ENCODE results near the gene ZCWPW1. TPM values are rescaled to one million over a fixed set of nuclear protein-coding genes. Genes with fewer than 3 reads are reported as not detected.

ZCWPW1 gene
- total RNA-seq, 1 donor from 2014 or later, result 6.1 TPM

DNA sequence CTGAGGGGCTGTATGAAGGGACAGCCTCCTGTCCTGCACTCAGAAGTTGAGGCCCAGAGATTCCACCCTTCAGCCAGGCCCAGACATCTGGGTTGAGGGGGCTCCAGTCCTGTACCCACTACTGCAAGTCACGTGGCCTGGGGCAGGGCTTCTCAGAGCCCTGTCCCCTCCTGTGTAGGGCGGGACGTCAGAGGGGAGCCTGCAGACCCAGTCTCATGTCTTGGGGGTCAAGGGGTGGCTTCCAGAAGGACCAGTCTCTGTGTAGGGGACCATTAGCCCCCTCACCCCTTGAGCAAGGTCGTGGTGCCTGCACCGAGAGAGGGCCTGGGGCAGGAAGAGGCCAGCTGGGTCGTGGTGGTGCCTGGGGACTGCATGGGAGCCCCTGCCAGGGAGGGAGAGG is 55.8 kb downstream of the ZCWPW1 start:
- Mint-ChIP-seq H3K4me1 (peaks cover 13% of the 10 kb centered on the region), H3K27me3 (ENCODE audit: low read depth) (no peaks in the 10 kb centered on the region), H3K27ac (no peak overlapping the region), H3K9me3 (no peaks in the 10 kb centered on the region), H3K36me3 (peaks cover under 1% of the 10 kb centered on the region), H3K4me3 (no peak overlapping the region)
- TF ChIP-seq, protein P1, sequence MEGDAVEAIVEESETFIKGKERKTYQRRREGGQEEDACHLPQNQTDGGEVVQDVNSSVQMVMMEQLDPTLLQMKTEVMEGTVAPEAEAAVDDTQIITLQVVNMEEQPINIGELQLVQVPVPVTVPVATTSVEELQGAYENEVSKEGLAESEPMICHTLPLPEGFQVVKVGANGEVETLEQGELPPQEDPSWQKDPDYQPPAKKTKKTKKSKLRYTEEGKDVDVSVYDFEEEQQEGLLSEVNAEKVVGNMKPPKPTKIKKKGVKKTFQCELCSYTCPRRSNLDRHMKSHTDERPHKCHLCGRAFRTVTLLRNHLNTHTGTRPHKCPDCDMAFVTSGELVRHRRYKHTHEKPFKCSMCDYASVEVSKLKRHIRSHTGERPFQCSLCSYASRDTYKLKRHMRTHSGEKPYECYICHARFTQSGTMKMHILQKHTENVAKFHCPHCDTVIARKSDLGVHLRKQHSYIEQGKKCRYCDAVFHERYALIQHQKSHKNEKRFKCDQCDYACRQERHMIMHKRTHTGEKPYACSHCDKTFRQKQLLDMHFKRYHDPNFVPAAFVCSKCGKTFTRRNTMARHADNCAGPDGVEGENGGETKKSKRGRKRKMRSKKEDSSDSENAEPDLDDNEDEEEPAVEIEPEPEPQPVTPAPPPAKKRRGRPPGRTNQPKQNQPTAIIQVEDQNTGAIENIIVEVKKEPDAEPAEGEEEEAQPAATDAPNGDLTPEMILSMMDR (IDR thresholded peaks at IDR 0.05; ENCODE audit: unreplicated experiment), result no peak
- no peak for DNase-seq (ENCODE audit: low spot score in 2 of 2, unreplicated experiment in 2 of 2)

DNA sequence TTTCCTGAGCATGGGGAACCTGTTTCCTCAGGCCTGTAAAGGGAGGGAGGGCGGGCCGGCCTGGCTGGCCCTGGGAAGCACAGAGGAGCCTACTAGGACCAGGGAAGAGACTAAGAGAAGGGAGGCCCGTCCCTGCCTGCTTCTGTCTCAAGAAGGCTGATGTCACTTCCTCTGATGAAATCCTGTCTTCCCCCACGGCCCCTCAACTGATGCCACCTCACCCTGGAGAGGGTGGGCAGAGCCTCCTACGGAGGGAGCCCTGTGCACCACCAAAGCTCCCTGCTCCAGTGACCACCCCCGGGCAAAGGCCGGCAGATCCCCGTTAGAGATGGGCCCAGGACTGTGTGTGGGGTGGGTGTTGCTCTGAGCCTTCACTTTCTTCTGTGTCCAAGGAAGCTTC is 56.2 kb downstream of the ZCWPW1 start:
- peaks cover 5% of the 10 kb centered on the region for H3K36me3 Mint-ChIP-seq
- H3K4me3 Mint-ChIP-seq, result no peak overlapping the region
- no peaks in the 10 kb centered on the region for H3K27me3 Mint-ChIP-seq (ENCODE audit: low read depth)
- TF ChIP-seq, protein P1 (IDR thresholded peaks at IDR 0.05; ENCODE audit: unreplicated experiment), result no peak
- H3K27ac Mint-ChIP-seq, result no peak overlapping the region
- H3K4me1 Mint-ChIP-seq, result peaks cover 13% of the 10 kb centered on the region
- no peaks in the 10 kb centered on the region for H3K9me3 Mint-ChIP-seq
- DNase-seq (ENCODE audit: low spot score in 2 of 2, unreplicated experiment in 2 of 2), result no peak

DNA sequence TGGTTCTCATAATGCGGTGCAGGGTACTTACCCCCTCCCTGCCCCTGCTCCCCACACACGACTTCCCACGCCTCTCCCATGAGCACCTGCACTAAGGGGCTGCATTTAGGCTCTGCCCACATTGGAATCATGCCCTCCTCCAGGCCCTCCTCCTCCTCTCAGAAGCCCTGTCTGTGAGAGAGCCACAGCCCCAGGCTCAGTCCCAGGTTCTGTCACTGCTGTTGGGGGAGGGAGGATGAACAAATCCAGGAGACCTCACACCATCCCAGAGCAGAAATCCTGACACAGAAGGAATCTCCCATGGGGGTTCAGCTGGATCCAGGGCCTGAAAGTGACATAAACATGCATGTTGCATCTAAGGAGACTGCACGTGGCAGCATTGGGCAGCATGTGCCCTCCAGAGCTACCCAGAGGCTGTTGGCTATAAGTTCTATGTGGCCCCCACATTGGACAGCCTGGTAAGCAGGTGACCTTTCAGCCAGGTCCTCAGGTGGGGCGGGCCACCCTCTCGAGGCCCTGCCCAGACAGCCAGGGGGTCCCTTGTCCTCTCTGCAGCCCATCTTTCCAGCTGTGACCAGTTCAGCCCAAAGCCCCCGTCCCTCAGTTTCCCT is 56.8 kb downstream of the ZCWPW1 start:
- peaks cover 6% of the 10 kb centered on the region for H3K36me3 Mint-ChIP-seq
- no peaks in the 10 kb centered on the region for H3K9me3 Mint-ChIP-seq
- no peak overlapping the region for H3K27ac Mint-ChIP-seq
- no peaks in the 10 kb centered on the region for H3K27me3 Mint-ChIP-seq (ENCODE audit: low read depth)
- TF ChIP-seq, protein P1 (IDR thresholded peaks at IDR 0.05; ENCODE audit: unreplicated experiment), result no peak
- H3K4me1 Mint-ChIP-seq, result peaks cover 13% of the 10 kb centered on the region
- no peak overlapping the region for H3K4me3 Mint-ChIP-seq
- DNase-seq (ENCODE audit: low spot score in 2 of 2, unreplicated experiment in 2 of 2), result no peak

DNA sequence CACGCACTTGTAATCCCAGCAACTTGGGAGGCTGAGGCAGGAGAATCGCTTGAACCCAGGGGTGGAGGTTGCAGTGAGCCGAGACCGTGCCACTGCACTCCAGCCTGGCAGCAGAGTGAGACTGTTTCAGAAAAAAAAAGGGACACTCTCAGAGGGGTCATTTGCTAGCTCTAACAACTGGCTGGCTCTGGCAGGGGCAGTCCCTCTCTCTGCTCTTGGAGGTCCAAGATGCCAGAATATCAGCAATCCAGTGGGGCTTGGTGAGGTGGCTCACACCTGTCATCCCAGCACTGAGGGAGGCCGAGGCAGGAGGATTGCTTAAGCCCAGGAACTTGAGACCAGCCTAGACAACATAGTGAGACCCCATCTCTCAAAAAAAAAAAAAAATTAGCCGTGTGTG is 57.8 kb downstream of the ZCWPW1 start:
- Mint-ChIP-seq H3K4me1 (peaks cover 8% of the 10 kb centered on the region), H3K4me3 (no peak overlapping the region), H3K27ac (no peak overlapping the region), H3K9me3 (no peaks in the 10 kb centered on the region), H3K36me3 (peaks cover 10% of the 10 kb centered on the region), H3K27me3 (ENCODE audit: low read depth) (no peaks in the 10 kb centered on the region)
- TF ChIP-seq, protein P1 (IDR thresholded peaks at IDR 0.05; ENCODE audit: unreplicated experiment), result no peak
- DNase-seq (ENCODE audit: low spot score in 2 of 2, unreplicated experiment in 2 of 2), result no peak

GRCh38 chr7:100370303-100370702 is 58.2 kb downstream of the ZCWPW1 start:
- TF ChIP-seq, protein P1 (IDR thresholded peaks at IDR 0.05; ENCODE audit: unreplicated experiment), result no peak
- no peak for DNase-seq (ENCODE audit: low spot score in 2 of 2, unreplicated experiment in 2 of 2)
- peaks cover 10% of the 10 kb centered on the region for H3K36me3 Mint-ChIP-seq
- no peaks in the 10 kb centered on the region for H3K27me3 Mint-ChIP-seq (ENCODE audit: low read depth)
- H3K4me1 Mint-ChIP-seq, result peaks cover 6% of the 10 kb centered on the region
- H3K27ac Mint-ChIP-seq, result no peak overlapping the region
- no peak overlapping the region for H3K4me3 Mint-ChIP-seq
- H3K9me3 Mint-ChIP-seq, result no peaks in the 10 kb centered on the region

DNA sequence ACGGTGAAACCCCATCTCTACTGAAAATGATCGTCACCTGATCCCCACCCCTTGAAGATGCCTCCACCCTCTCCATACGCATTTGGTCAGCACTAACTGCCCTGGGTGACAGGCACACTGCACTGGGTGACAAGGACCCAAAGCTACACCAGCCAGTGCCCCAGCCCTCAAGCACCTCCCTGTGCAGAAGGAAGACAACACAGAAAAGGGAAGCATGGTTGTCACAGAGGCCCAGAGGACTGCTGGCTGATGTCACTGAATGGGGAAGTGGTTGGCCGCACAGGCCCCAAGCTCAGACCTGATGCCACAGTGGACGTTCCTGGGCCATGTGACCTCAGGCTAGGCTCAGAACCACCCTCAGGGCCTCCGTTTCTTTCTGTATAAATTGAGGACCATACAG is 59.4 kb downstream of the ZCWPW1 start:
- peaks cover 17% of the 10 kb centered on the region for H3K36me3 Mint-ChIP-seq

More for the DNA sequence above, 59.4 kb downstream of the ZCWPW1 start:
- Mint-ChIP-seq H3K27me3 (ENCODE audit: low read depth) (no peaks in the 10 kb centered on the region), H3K4me3 (no peak overlapping the region), H3K9me3 (no peaks in the 10 kb centered on the region), H3K27ac (no peak overlapping the region), H3K4me1 (peaks cover 6% of the 10 kb centered on the region)
- TF ChIP-seq, protein P1 (IDR thresholded peaks at IDR 0.05; ENCODE audit: unreplicated experiment), result no peak
- no peak for DNase-seq (ENCODE audit: low spot score in 2 of 2, unreplicated experiment in 2 of 2)
